Stimulated activated naive CD8-positive, alpha-beta T cell treated with anti-CD3 and anti-CD28 coated beads, Interleukin-15, Interleukin-2, amounts not matched to agents 100 ng/mL and 50 ng/mL, for 24 hours (primary cell): ENCODE measurements around the gene KIAA0753.
A peak's percentile ranks its signal among the peaks of the same experiment; 100 is the strongest.
"Not testable (repeated sequence)": the region's sequence is repeated elsewhere in the genome, so short reads cannot be mapped to it uniquely, and the experiment has no call there.

ENCODE experiments used
- H3K27ac Mint-ChIP-seq: one replicate; pipeline ENCODE4 v1.8.0; 2021; ENCODE audit warnings: mild to moderate bottlenecking, mixed read lengths
- H3K27me3 Mint-ChIP-seq: one replicate; pipeline ENCODE4 v1.8.0; 2021; ENCODE audit warnings: mixed read lengths
- H3K36me3 Mint-ChIP-seq: one replicate; pipeline ENCODE4 v1.8.0; 2021; ENCODE audit warnings: low read depth, mixed read lengths
- H3K4me1 Mint-ChIP-seq: one replicate; pipeline ENCODE4 v1.8.0; 2021; ENCODE audit warnings: low read depth, mixed read lengths
- H3K4me3 Mint-ChIP-seq: one replicate; pipeline ENCODE4 v1.8.0; 2021; ENCODE audit warnings: mild to moderate bottlenecking, mixed read lengths
- H3K9me3 Mint-ChIP-seq: one replicate; pipeline ENCODE4 v1.8.0; 2021; ENCODE audit warnings: mixed read lengths

Gene KIAA0753

DNA sequence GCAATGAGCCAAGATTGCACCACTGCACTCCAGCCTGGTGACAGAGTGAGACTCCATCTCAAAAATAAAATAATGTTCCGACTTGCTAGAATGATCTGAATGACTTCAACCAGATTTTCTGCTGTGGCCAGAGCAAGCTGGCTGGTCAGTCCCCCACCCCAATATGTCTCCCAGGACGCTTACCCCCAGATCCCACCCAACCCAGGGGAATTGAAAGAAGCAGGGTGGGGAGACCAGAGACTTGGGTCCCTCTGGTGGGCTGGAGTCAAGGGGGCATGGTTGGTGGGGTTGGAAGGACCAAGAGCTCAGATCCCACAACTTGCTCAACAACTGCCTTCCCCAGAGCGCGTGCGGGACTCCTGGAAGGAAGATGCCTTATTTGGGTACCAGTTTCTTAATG is 17.9 kb upstream of the KIAA0753 start:
- not testable (repeated sequence) for H3K9me3 Mint-ChIP-seq, H3K36me3 Mint-ChIP-seq, H3K4me3 Mint-ChIP-seq, H3K27ac Mint-ChIP-seq
- Mint-ChIP-seq H3K4me1 (peaks cover 60% of the 10 kb centered on the region), H3K27me3 (peaks cover 15% of the 10 kb centered on the region)

- peaks cover 67% of the 10 kb centered on the region for H3K4me1 Mint-ChIP-seq
- peaks cover 17% of the 10 kb centered on the region for H3K27me3 Mint-ChIP-seq
These were observed 17.2 kb upstream of the KIAA0753 start for GRCh38 chr17:6657633-6658287.

DNA sequence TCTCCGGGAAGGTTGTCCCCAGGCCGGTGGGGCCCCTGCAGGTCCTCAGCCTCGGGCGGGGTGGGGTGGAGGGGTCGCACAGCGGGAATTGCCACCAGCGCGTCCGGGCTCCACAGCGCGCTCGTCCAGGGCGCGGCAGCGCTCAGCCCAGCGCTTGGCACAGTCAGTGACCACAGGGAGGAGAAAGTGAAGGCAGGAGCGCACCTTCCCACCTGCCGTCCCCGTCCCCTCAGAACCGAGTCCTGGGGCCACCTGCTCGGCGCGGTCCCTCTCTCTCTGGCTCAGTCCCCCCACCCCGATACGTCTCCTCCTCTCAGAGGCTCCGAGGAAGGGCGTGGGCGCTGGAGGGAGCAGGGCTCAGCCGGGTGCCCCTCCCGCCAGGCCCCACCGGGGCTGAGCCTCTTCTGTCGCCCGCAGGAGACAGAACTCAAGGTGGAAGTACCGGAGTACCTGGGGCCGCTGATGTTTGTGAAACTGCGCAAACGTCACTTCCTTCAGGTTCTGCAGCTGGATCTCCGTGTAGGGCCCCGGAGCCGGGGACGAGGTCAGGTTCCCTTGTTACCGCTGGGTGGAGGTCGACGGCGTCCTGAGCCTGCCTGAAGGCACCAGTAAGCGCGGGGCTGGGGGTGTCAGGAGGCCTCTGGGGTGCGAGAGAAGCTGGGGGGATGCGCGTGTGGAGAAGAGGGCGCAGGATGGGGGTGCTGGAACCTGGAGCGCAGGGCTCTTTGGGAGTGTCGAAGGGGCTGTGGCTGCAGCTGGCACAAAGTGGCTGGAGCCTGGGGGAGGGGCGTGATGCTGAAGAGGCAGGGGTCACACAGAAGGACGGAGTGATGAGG is 16.5 kb upstream of the KIAA0753 start:
- not testable (repeated sequence) for H3K36me3 Mint-ChIP-seq, H3K9me3 Mint-ChIP-seq
- H3K4me1 Mint-ChIP-seq, result peaks cover 69% of the 10 kb centered on the region
- H3K4me3 Mint-ChIP-seq, result peak overlapping the region; percentile 78
- H3K27ac Mint-ChIP-seq, result peak overlapping the region; percentile 40
- peaks cover 17% of the 10 kb centered on the region for H3K27me3 Mint-ChIP-seq

More at GRCh38 chr17:6657633-6658287, 17.2 kb upstream of the KIAA0753 start:
- peak overlapping the region; percentile 40 for H3K27ac Mint-ChIP-seq
- H3K9me3 Mint-ChIP-seq, result no peaks in the 10 kb centered on the region
- peak overlapping the region; percentile 78 for H3K4me3 Mint-ChIP-seq
- peaks cover 4% of the 10 kb centered on the region for H3K36me3 Mint-ChIP-seq

- H3K4me3 Mint-ChIP-seq, result peak overlapping the region; percentile 75
These were observed 15.3 kb upstream of the KIAA0753 start for GRCh38 chr17:6655732-6656361.

DNA sequence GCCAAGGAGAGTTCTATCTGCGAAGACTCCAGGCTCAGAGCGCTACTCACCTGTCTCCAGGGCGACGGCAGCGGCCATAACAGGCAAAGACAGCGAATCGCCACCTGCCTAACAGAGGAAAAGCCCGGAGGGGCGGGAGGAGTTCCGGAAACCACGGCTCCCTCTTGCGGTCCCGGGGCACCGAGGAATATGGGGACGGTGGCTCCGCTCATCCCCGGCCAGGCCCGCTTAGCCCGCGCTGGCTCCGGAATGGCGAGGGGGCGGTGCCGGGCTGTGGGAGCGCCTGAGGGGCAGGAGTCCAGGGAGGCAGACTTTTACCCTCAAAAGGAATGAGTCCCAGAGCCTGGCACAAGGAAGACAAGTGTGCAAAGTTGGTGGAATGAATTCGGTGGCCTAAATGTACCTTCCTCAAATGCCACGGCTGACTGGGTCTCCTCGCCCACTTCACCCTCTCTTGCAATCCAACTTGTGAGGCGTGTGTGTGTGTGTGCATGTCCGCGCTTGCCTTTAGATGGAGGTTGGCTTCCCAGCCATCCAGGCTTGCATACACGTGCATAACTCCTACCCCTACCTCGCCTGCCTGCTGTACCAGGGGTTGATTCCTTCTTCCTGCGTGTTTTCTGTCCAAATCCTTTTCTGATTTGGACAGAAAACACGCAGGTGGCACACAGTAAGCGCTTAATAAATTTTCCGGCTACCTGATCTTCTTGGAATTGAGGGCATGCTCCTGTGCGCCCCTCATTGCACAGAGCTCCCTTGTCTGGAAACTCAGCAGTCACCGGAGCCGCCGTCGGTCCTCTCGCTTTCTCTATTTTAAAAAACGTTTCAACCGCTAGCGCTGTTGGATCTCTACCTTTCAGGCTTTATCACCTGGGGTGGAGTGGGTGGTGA is 14.6 kb upstream of the KIAA0753 start:
- peaks cover 9% of the 10 kb centered on the region for H3K36me3 Mint-ChIP-seq
- peaks cover 17% of the 10 kb centered on the region for H3K27me3 Mint-ChIP-seq
- no peaks in the 10 kb centered on the region for H3K9me3 Mint-ChIP-seq
- H3K4me3 Mint-ChIP-seq, result peak overlapping the region; percentile 72
- peaks cover 63% of the 10 kb centered on the region for H3K4me1 Mint-ChIP-seq
- no peak overlapping the region for H3K27ac Mint-ChIP-seq

More at GRCh38 chr17:6655732-6656361, 15.3 kb upstream of the KIAA0753 start:
- Mint-ChIP-seq H3K27me3 (peaks cover 17% of the 10 kb centered on the region), H3K4me1 (peaks cover 65% of the 10 kb centered on the region)
- H3K36me3 Mint-ChIP-seq, H3K27ac Mint-ChIP-seq, H3K9me3 Mint-ChIP-seq: not testable (repeated sequence)

- H3K9me3 Mint-ChIP-seq, result no peaks in the 10 kb centered on the region
- peaks cover 17% of the 10 kb centered on the region for H3K27me3 Mint-ChIP-seq
- H3K4me1 Mint-ChIP-seq, result peaks cover 70% of the 10 kb centered on the region
- H3K36me3 Mint-ChIP-seq, result peaks cover 36% of the 10 kb centered on the region
- peak overlapping the region; percentile 16 for H3K27ac Mint-ChIP-seq
- H3K4me3 Mint-ChIP-seq, result peak overlapping the region; percentile 93
These were observed 11.5 kb upstream of the KIAA0753 start for GRCh38 chr17:6651919-6652452.

DNA sequence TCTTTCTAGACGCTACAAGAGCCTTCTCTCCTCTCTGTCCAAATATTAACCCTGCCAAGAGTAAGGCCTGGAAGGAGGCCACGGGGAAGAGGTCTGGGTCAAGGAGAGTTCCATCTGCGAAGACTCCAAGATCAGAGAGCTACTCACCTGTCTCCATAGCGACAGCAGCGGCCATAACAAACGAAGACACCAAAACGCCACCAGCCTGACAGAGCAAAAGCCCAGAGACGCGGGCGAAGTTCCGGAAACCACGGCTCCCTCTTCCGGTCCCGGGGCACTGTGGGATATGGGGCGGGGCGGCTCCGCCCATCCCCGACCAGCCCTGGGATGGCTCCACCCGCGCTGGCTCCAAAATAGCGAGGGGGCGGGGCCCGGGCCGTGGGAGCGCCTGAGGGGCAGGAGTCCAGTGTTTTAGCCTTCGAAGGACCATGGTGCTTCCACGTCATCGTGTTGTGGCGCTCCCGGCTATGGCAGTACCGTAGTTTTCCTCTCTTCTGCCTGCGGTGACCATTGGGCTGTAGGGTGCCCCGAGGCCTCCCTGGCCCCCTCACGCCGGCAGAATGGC is 10.9 kb upstream of the KIAA0753 start, which contains the start of the genes C17orf100 and MED31:
TSS of gene C17orf100 (plus strand) at position 409 of the 565 bp plus-strand sequence. CDS start at position 561, 152 bp downstream.
TSS of gene MED31 (minus strand) at position 252 of the 565 bp plus-strand sequence. CDS start at position 175, 77 bp downstream.
- Mint-ChIP-seq H3K9me3 (no peaks in the 10 kb centered on the region), H3K4me1 (peaks cover 73% of the 10 kb centered on the region), H3K27ac (peak within 1 kb of the TSS; percentile 96), H3K27me3 (peaks cover 17% of the 10 kb centered on the region), H3K36me3 (peaks cover 40% of the 10 kb centered on the region), H3K4me3 (peak within 1 kb of the TSS; percentile 93)

DNA sequence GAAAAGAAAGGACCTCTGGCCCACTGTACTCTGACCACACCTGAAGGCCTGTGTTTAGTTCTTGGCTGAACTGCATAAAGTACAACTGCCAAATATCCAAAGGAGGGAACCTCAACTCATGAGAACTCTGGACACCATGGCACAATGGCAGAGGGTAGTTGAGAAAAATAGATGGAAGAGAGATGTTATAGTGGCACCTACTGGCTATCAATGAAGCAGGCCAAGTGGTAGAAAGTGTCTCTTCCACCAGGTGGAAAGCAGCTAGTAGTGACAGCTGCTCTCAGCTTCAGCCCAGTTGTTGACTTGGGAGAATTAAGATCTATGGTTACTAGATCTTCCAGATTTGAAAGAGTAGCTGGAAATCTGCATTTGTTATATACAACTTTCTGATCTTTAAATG is 7.7 kb upstream of the KIAA0753 start:
- peaks cover 76% of the 10 kb centered on the region for H3K4me1 Mint-ChIP-seq
- no peaks in the 10 kb centered on the region for H3K9me3 Mint-ChIP-seq
- peaks cover under 1% of the 10 kb centered on the region for H3K27me3 Mint-ChIP-seq
- H3K27ac Mint-ChIP-seq, result no peak overlapping the region
- H3K36me3 Mint-ChIP-seq, result peaks cover 66% of the 10 kb centered on the region
- no peak overlapping the region for H3K4me3 Mint-ChIP-seq

DNA sequence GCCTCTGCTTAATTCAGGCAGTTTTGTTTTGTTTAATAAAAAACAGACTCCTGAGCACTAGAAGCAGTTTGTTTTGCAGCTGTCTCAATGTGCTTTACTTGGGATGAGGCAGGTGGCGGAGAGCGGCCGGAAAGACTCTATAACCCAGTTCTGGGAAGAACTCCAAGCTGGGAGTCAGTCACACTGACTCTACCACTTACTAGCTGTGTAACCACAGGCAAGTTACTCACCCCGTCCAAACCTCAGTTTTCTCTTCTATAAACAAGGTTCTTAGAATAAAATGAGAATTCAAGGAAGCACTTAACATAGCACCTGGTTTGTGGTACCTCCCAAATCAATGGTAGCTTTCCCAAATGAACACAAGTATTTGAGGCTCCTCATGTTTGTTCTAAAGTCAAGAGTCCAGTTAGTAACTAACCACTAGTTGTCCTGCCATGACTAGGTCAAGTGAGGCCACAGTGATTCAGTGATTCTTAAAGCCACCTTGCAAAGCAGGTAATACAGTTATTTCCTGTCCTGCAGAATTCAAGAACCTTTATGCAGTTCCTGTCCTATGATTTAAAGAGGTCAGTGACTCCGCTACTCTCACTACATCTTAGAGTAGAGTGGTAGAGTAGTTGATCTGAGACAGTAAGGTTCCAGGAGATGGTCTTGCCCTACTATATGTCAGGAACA is 3.1 kb upstream of the KIAA0753 start:
- no peaks in the 10 kb centered on the region for H3K9me3 Mint-ChIP-seq
- H3K36me3 Mint-ChIP-seq, result peaks cover 67% of the 10 kb centered on the region
- peak overlapping the region; percentile 17 for H3K4me3 Mint-ChIP-seq
- H3K27me3 Mint-ChIP-seq, result no peaks in the 10 kb centered on the region
- peaks cover 76% of the 10 kb centered on the region for H3K4me1 Mint-ChIP-seq
- peak overlapping the region; percentile 99 for H3K27ac Mint-ChIP-seq

- peaks cover 58% of the 10 kb centered on the region for H3K36me3 Mint-ChIP-seq
- no peaks in the 10 kb centered on the region for H3K9me3 Mint-ChIP-seq
- peak overlapping the region; percentile 99 for H3K27ac Mint-ChIP-seq
- peak overlapping the region; percentile 99 for H3K4me3 Mint-ChIP-seq
- H3K27me3 Mint-ChIP-seq, result no peaks in the 10 kb centered on the region
- H3K4me1 Mint-ChIP-seq, result peaks cover 76% of the 10 kb centered on the region
These were observed 2.1 kb upstream of the KIAA0753 start for GRCh38 chr17:6642592-6642991.

DNA sequence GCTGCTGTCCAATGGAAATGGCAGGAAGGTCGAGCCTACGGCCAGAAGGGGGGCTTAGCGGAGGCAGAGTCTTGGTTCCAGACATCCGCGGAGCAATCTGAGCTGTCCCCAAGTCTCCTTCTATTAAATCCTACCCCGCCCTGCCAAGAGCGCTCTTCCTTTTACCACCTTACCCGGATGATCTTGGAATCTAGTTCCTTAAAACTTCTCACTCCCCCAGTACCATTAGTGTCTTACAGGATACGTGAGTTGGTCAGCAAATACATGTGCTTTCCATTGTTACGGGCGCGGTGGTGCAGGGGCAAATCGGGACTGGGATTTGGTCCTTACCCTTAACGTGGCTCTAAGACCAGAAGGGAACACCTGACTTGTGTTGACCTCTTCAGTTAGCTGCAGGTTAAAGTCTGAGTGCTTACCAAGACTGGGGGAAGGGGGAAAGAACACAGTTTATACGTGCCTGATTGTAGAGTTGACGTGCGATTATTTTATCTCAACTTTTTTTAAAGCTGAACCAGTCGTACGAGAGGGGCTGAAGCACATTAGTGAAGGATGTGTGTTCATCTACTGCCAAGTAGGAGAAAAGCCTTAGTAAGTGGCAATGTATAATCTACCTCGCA is 844 bp upstream of the KIAA0753 start:
- H3K27ac Mint-ChIP-seq, result peak overlapping the region; percentile 99
- H3K4me1 Mint-ChIP-seq, result peaks cover 70% of the 10 kb centered on the region
- peak overlapping the region; percentile 99 for H3K4me3 Mint-ChIP-seq
- H3K9me3 Mint-ChIP-seq, result no peaks in the 10 kb centered on the region
- peaks cover 47% of the 10 kb centered on the region for H3K36me3 Mint-ChIP-seq
- no peaks in the 10 kb centered on the region for H3K27me3 Mint-ChIP-seq

GRCh38 chr17:6639586-6640535 is 650 bp downstream of the KIAA0753 start:
- Mint-ChIP-seq H3K27ac (peak overlapping the region; percentile 99), H3K27me3 (no peaks in the 10 kb centered on the region), H3K4me3 (peak overlapping the region; percentile 99), H3K36me3 (peaks cover 36% of the 10 kb centered on the region), H3K4me1 (peaks cover 61% of the 10 kb centered on the region), H3K9me3 (no peaks in the 10 kb centered on the region)
